HL-60/S4 treated with retinoic acid at 250 ng/mL for 4 days and 3 days (cell line): ENCODE data around the gene SLC33A1.

ENCODE experiments used
- in situ Hi-C: fragments of 300-500 bp; cut with MboI; formaldehyde crosslinking; loops from 2 replicates; pipeline ENCODE4 v1.7.0; 2022; ENCODE audit warnings: low sequenced_read_pairs

Gene SLC33A1

GRCh38 chr3:155792532-155792931 is 61.7 kb downstream of the SLC33A1 start:
- in situ Hi-C loops: no loop called here

DNA sequence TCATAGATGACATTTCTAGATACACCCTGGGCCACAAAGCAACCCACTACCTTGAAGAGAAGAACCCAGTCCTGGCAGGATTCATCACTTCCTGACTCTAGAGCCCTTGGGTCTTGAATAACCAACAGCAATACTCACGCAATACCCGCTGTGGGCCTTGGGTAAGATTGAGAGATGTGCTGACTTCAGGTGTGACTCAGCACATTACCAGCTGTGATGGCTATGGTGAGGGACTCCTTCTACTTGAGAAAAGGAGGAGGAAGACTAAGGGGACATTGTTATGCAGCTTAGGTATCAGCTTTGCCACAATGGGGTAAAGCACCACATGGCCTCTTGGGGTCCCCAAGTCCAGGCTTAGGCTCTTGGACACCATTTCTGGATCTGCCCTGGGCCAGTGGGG is 63.0 kb downstream of the SLC33A1 start:
- in situ Hi-C loops: no loop called here

DNA sequence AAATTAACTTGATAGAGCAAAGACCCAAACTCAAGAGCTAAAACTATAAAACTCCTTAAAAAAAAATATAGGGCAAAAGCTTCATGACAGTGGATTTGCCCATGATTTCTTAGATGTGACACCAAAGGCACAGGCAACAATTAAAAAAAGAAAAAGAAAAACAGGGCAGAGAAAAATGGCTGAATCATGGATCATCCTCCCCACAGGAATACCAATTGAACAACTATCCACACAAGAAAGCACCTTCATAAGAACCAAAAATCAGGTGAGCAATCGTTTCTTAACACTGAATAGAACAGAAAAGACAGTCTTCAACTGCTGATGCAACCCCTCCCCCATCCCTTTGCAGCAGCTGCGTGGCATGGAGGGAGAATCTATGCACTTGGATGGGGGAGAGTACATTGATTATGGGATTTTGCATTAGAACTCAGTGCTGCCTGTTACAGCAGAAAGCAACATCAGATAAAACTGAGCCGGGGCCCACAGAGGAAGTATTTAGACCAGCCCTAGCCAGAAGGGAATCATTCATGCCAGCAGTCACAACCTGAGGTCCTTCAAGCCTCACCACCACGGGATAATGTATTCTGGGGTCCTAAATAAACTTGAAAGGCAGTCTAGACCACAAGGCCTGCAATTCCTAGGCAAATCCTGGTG is 63.8 kb downstream of the SLC33A1 start:
- in situ Hi-C loops: no loop called here

DNA sequence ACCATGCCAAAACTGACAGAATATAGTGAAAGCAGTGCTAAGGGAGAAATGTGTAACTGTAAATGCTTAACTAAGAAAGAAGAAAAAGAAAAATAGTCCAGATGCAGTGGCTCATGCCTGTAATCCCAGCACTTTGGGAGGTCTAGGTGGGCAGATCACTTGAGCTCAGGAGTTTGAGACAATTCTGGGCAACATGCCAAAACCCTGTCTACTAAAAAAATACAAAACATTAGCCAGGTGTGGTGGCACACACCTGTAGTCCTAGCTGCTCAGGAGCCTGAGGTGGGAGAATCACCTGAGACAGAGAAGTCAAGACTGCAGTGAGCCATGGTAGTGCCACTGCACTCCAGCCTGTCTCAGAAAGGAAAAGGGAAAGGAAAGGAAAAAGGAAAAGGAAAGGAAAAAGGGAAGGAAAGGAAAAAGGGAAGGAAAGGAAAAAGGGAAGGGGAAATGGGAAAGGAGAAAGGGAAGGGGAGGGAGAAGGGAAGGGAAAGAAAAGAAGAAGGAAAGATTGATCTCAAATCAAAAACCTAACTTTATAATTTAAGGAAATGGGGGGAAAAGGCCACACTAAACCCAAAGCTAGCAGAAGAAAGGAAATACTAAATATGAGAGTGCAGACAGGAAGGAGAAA is 68.4 kb downstream of the SLC33A1 start:
- in situ Hi-C loops: no loop called here

- in situ Hi-C loops: no loop called here
Observed at GRCh38 chr3:155782390-155782953, 71.8 kb downstream of the SLC33A1 start.

DNA sequence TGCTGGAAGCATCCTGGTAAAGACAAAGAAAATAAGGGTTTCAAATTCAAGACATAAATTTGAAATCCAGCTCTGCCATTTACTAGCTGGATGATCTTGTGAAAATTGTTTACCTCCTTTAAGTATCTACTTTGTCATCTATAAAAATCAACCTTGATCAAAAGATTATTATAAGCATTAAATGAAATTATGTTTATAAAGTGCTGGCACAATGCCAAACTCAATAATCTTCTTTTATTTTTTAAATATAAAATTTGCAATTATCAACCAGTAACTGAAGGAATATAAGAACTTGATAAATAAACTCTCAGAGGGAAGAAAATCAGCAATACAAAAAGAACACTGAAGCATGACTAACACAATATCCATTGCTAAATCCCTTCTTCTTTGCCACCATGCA is 73.9 kb downstream of the SLC33A1 start:
- in situ Hi-C loops: no loop called here

DNA sequence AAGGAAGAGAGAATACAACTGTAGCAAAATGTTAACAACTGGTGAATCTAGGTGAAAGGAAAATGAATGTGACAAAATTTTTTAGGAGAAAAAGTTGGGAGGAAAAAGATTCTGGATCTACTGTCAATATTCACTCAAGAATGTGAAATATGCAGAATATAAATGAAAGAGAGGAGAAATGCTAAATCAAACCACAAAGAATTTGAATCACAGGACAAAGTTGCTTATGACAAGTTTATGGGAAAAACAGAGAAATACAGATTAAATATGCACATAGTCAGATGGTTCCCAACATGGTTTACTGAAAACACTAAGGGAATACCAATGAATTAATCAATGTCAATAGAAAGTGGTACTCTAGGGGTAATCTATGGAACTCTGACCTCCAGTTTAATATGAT is 75.8 kb downstream of the SLC33A1 start:
- in situ Hi-C loops: no loop called here

- in situ Hi-C loops: no loop called here
Observed at GRCh38 chr3:155772801-155773200, 81.4 kb downstream of the SLC33A1 start.

DNA sequence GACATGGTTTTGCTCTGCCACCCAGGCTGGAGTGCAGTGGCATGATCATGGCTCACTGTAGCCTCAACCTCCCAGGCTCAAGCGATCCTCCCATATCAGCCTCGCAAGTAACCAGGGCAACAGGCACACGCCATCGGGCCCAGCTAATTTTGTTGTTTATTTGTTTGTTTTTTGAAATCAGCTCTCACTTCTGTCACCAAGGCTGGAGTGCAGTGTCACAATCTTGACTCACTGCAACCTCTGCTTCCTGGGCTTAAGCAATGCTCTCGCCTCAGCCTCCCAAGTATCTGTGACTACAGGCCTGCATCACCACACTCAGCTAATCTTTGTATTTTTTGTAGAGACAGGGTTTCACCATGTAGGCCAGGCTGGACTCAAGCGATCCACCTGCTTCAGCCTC is 83.1 kb downstream of the SLC33A1 start:
- in situ Hi-C loops: no loop called here
